Effector CD8-positive, alpha-beta T cell (primary cell): Measurements from ENCODE around the gene WDFY4.
A peak's percentile ranks its signal among the peaks of the same experiment; 100 is the strongest.

Experiments
- DNase-seq: peaks from one replicate; lab custom pipeline; 2025; lab: John Stamatoyannopoulos, UW

The WDFY4 gene

GRCh38 chr10:48655411-48656240, 29.0 kb upstream of the WDFY4 start:
- DNase-seq: no peak

- DNase-seq: peak; percentile 60
These were observed 28.3 kb upstream of the WDFY4 start for GRCh38 chr10:48656241-48656913.

- DNase-seq: no peak
These were observed 27.8 kb upstream of the WDFY4 start for GRCh38 chr10:48656914-48657305.

- no peak for DNase-seq
These were observed 27.3 kb upstream of the WDFY4 start for GRCh38 chr10:48657416-48657815.

- DNase-seq: peak; percentile 8
These were observed 26.3 kb upstream of the WDFY4 start for GRCh38 chr10:48658243-48658974.

- no peak for DNase-seq
These were observed 25.8 kb upstream of the WDFY4 start for GRCh38 chr10:48658975-48659269.

GRCh38 chr10:48659790-48660189, 24.9 kb upstream of the WDFY4 start:
- no peak for DNase-seq

- no peak for DNase-seq
These were observed 23.2 kb upstream of the WDFY4 start for GRCh38 chr10:48661441-48661840.

- DNase-seq: no peak
These were observed 16.6 kb upstream of the WDFY4 start for GRCh38 chr10:48667960-48668590.

- DNase-seq: no peak
These were observed 13.4 kb upstream of the WDFY4 start for GRCh38 chr10:48670978-48671913.

GRCh38 chr10:48671914-48672595, 12.6 kb upstream of the WDFY4 start:
- DNase-seq: no peak

GRCh38 chr10:48672596-48673265, 11.9 kb upstream of the WDFY4 start:
- DNase-seq: no peak

GRCh38 chr10:48677625-48678024, 7.0 kb upstream of the WDFY4 start:
- no peak for DNase-seq

- no peak for DNase-seq
These were observed 6.6 kb upstream of the WDFY4 start for GRCh38 chr10:48678041-48678440.

- no peak for DNase-seq
These were observed 2.9 kb upstream of the WDFY4 start for GRCh38 chr10:48681740-48682139.

- DNase-seq: no peak
These were observed 2.4 kb upstream of the WDFY4 start for GRCh38 chr10:48682265-48682664.

GRCh38 chr10:48683424-48683823, 1.2 kb upstream of the WDFY4 start:
- no peak for DNase-seq

GRCh38 chr10:48683868-48684267, 805 bp upstream of the WDFY4 start:
- DNase-seq: no peak

- no peak for DNase-seq
These were observed 246 bp upstream of the WDFY4 start for GRCh38 chr10:48684463-48684791.

GRCh38 chr10:48685731-48686130, 1.1 kb downstream of the WDFY4 start:
- DNase-seq: no peak
